DOHH2 (cell line): ENCODE data around the gene EVL.

ENCODE experiments used
- H3F3A ChIP-seq: fragments of 200-600 bp; sonication (generic), shearing (Covaris generic); 2 replicates; pipeline ENCODE4 v1.6.0; 2016; ENCODE audit warnings: antibody characterized with exemption, mild to moderate bottlenecking; ENCODE audit not compliant: control insufficient read depth, insufficient read depth
- H3K27ac ChIP-seq: fragments of 200-600 bp; sonication (generic); 2 replicates; pipeline ENCODE4 v1.5.1; 2014; ENCODE audit warnings: low read depth, mild to moderate bottlenecking, low read length, moderate library complexity
- H3K27me3 ChIP-seq: fragments of 200-600 bp; sonication (generic); 2 replicates; pipeline ENCODE4 v1.6.1; 2014; ENCODE audit warnings: mild to moderate bottlenecking, low read length, mixed read lengths; ENCODE audit not compliant: control insufficient read depth
- H3K36me3 ChIP-seq: fragments of 200-600 bp; sonication (generic); 2 replicates; pipeline ENCODE4 v1.6.1; 2014; ENCODE audit warnings: mild to moderate bottlenecking, low read length, moderate library complexity, mixed read lengths; ENCODE audit not compliant: control insufficient read depth
- H3K4me1 ChIP-seq: fragments of 200-600 bp; sonication (generic); 2 replicates; pipeline ENCODE4 v1.6.1; 2014; ENCODE audit warnings: mild to moderate bottlenecking, low read length, mixed read lengths; ENCODE audit not compliant: control insufficient read depth
- H3K4me2 ChIP-seq: fragments of 200-600 bp; sonication (generic); 2 replicates; pipeline ENCODE4 v1.6.0; 2014; ENCODE audit warnings: mild to moderate bottlenecking, low read length, moderate library complexity
- H3K4me3 ChIP-seq: fragments of 200-600 bp; sonication (generic); 2 replicates; pipeline ENCODE4 v1.5.1; 2014; ENCODE audit warnings: mild to moderate bottlenecking, low read length, mixed read lengths
- H3K79me2 ChIP-seq: fragments of 200-600 bp; sonication (generic); 2 replicates; pipeline ENCODE4 v1.6.1; 2014; ENCODE audit warnings: mild to moderate bottlenecking, low read length, mixed read lengths; ENCODE audit not compliant: control insufficient read depth
- H3K9me2 ChIP-seq: fragments of 200-600 bp; sonication (generic); replicated peaks from 2 replicates; pipeline ENCODE4 v1.6.1; 2014; ENCODE audit warnings: mild to moderate bottlenecking, low read length, mixed read lengths; ENCODE audit not compliant: control insufficient read depth
- H3K9me3 ChIP-seq: fragments of 200-600 bp; sonication (generic); 2 replicates; pipeline ENCODE4 v1.6.1; 2014; ENCODE audit warnings: antibody characterized with exemption, low read length, mixed read lengths; ENCODE audit not compliant: control insufficient read depth, insufficient read depth
- H4K20me1 ChIP-seq: fragments of 200-600 bp; sonication (generic); 2 replicates; pipeline ENCODE4 v1.6.0; 2014; ENCODE audit warnings: low read depth, mild to moderate bottlenecking, antibody characterized with exemption, low read length, moderate library complexity; ENCODE audit not compliant: control insufficient read depth, insufficient read depth
- EZH2phosphoT487 ChIP-seq: fragments of 200-600 bp; sonication (generic); IDR thresholded peaks from 2 replicates; pipeline ENCODE4 v1.6.1; 2017; ENCODE audit warnings: borderline replicate concordance, mild to moderate bottlenecking, antibody characterized with exemption, low read length, moderate library complexity, mixed read lengths
- TF ChIP-seq, protein P1 (sequence below): fragments of 200-600 bp; sonication (generic); IDR thresholded peaks from one replicate; pipeline ENCODE4 v1.5.1; 2014; ENCODE audit warnings: antibody characterized with exemption, mild to moderate bottlenecking, low read depth, low read length; ENCODE audit not compliant: poor library complexity, severe bottlenecking

Gene EVL

DNA sequence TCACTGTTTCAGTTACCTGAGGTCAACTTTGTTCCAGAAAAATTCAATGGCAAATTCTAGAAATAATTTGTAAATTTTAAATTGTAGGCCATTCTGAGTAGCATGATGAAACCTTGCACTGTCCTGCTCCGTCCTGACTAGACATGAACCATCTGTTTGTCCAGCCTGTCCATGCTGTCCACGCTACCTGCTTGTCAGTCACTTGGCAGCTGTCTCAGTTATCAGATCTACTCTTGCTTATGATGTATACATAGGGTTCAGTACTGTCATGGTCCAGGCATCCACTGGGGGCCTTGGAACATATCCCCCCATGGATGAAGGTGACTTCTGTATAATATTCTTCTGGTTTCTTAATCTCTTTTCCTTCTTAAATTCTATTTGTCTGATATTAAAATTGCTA, 14.1 kb upstream of the EVL start:
- Histone ChIP-seq H3K9me2 (no peaks in the 10 kb centered on the region), H3F3A (no peaks in the 10 kb centered on the region), H4K20me1 (no peaks in the 10 kb centered on the region), H3K9me3 (no peaks in the 10 kb centered on the region), H3K79me2 (no peaks in the 10 kb centered on the region), H3K36me3 (no peaks in the 10 kb centered on the region), H3K4me1 (no peaks in the 10 kb centered on the region), H3K4me2 (no peak overlapping the region), H3K4me3 (no peak overlapping the region), H3K27ac (no peak overlapping the region), H3K27me3 (0 out of 2 replicates have a peak, but pooled peaks cover 2% of the 10 kb centered on the region)
- TF ChIP-seq EZH2phosphoT487: no peak
- TF ChIP-seq, protein P1, sequence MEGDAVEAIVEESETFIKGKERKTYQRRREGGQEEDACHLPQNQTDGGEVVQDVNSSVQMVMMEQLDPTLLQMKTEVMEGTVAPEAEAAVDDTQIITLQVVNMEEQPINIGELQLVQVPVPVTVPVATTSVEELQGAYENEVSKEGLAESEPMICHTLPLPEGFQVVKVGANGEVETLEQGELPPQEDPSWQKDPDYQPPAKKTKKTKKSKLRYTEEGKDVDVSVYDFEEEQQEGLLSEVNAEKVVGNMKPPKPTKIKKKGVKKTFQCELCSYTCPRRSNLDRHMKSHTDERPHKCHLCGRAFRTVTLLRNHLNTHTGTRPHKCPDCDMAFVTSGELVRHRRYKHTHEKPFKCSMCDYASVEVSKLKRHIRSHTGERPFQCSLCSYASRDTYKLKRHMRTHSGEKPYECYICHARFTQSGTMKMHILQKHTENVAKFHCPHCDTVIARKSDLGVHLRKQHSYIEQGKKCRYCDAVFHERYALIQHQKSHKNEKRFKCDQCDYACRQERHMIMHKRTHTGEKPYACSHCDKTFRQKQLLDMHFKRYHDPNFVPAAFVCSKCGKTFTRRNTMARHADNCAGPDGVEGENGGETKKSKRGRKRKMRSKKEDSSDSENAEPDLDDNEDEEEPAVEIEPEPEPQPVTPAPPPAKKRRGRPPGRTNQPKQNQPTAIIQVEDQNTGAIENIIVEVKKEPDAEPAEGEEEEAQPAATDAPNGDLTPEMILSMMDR: no peak

GRCh38 chr14:100051543-100051942, 13.7 kb upstream of the EVL start:
- TF ChIP-seq, protein P1: no peak
- TF ChIP-seq EZH2phosphoT487: no peak
- Histone ChIP-seq H3K27ac (no peak overlapping the region), H3K9me2 (no peaks in the 10 kb centered on the region), H3K27me3 (0 out of 2 replicates have a peak, but pooled peaks cover 2% of the 10 kb centered on the region), H3K4me2 (no peak overlapping the region), H3K36me3 (no peaks in the 10 kb centered on the region), H4K20me1 (no peaks in the 10 kb centered on the region), H3F3A (no peaks in the 10 kb centered on the region), H3K79me2 (no peaks in the 10 kb centered on the region), H3K9me3 (no peaks in the 10 kb centered on the region), H3K4me1 (no peaks in the 10 kb centered on the region), H3K4me3 (no peak overlapping the region)

DNA sequence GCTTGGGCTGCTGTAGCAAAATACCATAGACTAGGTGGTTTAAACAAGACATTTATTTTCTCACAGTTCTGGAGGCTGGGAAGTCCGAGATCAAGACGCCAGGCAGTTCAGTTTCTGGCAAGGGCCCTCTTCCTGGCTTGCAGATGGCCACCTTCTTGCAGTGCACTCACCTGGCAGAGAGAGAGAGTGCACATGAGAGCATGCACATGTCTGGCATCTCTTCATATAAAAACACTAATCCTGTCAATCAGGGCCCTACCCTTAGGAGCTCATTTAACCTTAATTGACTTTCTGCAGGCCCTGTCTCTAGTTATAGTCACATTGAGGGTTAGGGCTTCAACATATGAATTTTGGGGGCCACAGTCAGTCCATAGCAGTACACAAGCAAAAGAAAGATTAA, 12.4 kb upstream of the EVL start:
- Histone ChIP-seq H3F3A (no peaks in the 10 kb centered on the region), H3K9me3 (no peaks in the 10 kb centered on the region), H3K4me2 (no peak overlapping the region), H3K27me3 (peaks cover 7% of the 10 kb centered on the region; the same call in 1 of the 2 replicates), H3K27ac (no peak overlapping the region), H3K4me1 (no peaks in the 10 kb centered on the region), H3K4me3 (no peak overlapping the region), H3K36me3 (no peaks in the 10 kb centered on the region), H3K79me2 (no peaks in the 10 kb centered on the region), H4K20me1 (no peaks in the 10 kb centered on the region), H3K9me2 (no peaks in the 10 kb centered on the region)
- no peak for TF ChIP-seq EZH2phosphoT487
- TF ChIP-seq, protein P1: no peak
